ENCODE data around the gene TNFRSF8.

Gene TNFRSF8

GRCh38 chr1:12121212-12122003, 58.3 kb downstream of the TNFRSF8 start:
- no peak for DNase-seq (ENCODE audit: low read depth)

GRCh38 chr1:12123172-12123571, 60.1 kb downstream of the TNFRSF8 start:
- no peak for DNase-seq (ENCODE audit: low read depth)

GRCh38 chr1:12124693-12125421, 61.8 kb downstream of the TNFRSF8 start:
- DNase-seq (ENCODE audit: low read depth), result peak; percentile 71

GRCh38 chr1:12125422-12126355, 62.6 kb downstream of the TNFRSF8 start:
- DNase-seq (ENCODE audit: low read depth), result no peak

- DNase-seq (ENCODE audit: low read depth), result no peak
Measured at GRCh38 chr1:12126781-12127180, 63.7 kb downstream of the TNFRSF8 start.

GRCh38 chr1:12127206-12127810, 64.2 kb downstream of the TNFRSF8 start:
- DNase-seq (ENCODE audit: low read depth), result peak; percentile 20

- DNase-seq (ENCODE audit: low read depth), result no peak
Measured at GRCh38 chr1:12128120-12128519, 65.0 kb downstream of the TNFRSF8 start.

- no peak for DNase-seq (ENCODE audit: low read depth)
Measured at GRCh38 chr1:12129624-12130023, 66.5 kb downstream of the TNFRSF8 start.

- DNase-seq (ENCODE audit: low read depth), result no peak
Measured at GRCh38 chr1:12130466-12131130, 67.5 kb downstream of the TNFRSF8 start.

- no peak for DNase-seq (ENCODE audit: low read depth)
Measured at GRCh38 chr1:12132078-12132477, 69.0 kb downstream of the TNFRSF8 start.

- no peak for DNase-seq (ENCODE audit: low read depth)
Measured at GRCh38 chr1:12134716-12135115, 71.6 kb downstream of the TNFRSF8 start.

GRCh38 chr1:12135612-12136011, 72.5 kb downstream of the TNFRSF8 start:
- no peak for DNase-seq (ENCODE audit: low read depth)

- no peak for DNase-seq (ENCODE audit: low read depth)
Measured at GRCh38 chr1:12136916-12137610, 74.0 kb downstream of the TNFRSF8 start.

GRCh38 chr1:12138196-12139168, 75.4 kb downstream of the TNFRSF8 start:
- DNase-seq (ENCODE audit: low read depth), result no peak

GRCh38 chr1:12140016-12140415, 76.9 kb downstream of the TNFRSF8 start:
- no peak for DNase-seq (ENCODE audit: low read depth)

GRCh38 chr1:12140515-12141162, 77.5 kb downstream of the TNFRSF8 start:
- DNase-seq (ENCODE audit: low read depth), result no peak

GRCh38 chr1:12141163-12141850, 78.2 kb downstream of the TNFRSF8 start:
- no peak for DNase-seq (ENCODE audit: low read depth)

GRCh38 chr1:12142141-12142823, 79.2 kb downstream of the TNFRSF8 start:
- no peak for DNase-seq (ENCODE audit: low read depth)
